Right lobe of liver (tissue), 4 donors: Measurements from ENCODE around the gene ZFP36.

Experiments used
- CTCF ChIP-seq, 4 donors: fragments of 200-600 bp in 3 of 4; fragments of 450-650 bp in 1 of 4; IDR thresholded peaks; one replicate each; pipeline versions ENCODE4 v1.5.1 to v1.8.0; 2016 to 2022; ENCODE audit warnings: antibody characterized with exemption in 4 of 4, mild to moderate bottlenecking in 2 of 4
- POLR2A ChIP-seq: fragments of 450-650 bp; IDR thresholded peaks from one replicate; pipeline ENCODE4 v1.6.1; 2017; ENCODE audit warnings: antibody characterized with exemption, mild to moderate bottlenecking
- donor health status: DM: no; HTN: no; CAD: no.
- donor health status: DM: no; HTN: no; CAD: no.
- donor health status: DM: no; HTN: yes; CAD: no.

GRCh38 chr19:39363901-39364457 is 42.7 kb upstream of the ZFP36 start:
- TF ChIP-seq CTCF (IDR thresholded peaks at IDR 0.05), result no peak
- TF ChIP-seq POLR2A, result no peak
